SK-N-SH treated with all-trans-retinoic acid at 6 μM for 48 hours (cell line): Measurements from ENCODE around the gene PHACTR2.

Experiments used
- BACH2 ChIP-seq: fragments of 250-450 bp; sonication (Bioruptor Pico); IDR thresholded peaks from 2 replicates; pipeline ENCODE4 v1.9.0; 2021; ENCODE audit warnings: mild to moderate bottlenecking, borderline replicate concordance
- CREB5 ChIP-seq: fragments of 250-450 bp; sonication (Bioruptor Pico); IDR thresholded peaks from 2 replicates; pipeline ENCODE4 v1.5.1; 2020; ENCODE audit warnings: low read depth, mild to moderate bottlenecking, moderate library complexity
- ESRRG ChIP-seq: fragments of 250-450 bp; sonication (Bioruptor Pico); IDR thresholded peaks from 2 replicates; pipeline ENCODE4 v1.6.1; 2021; ENCODE audit warnings: mild to moderate bottlenecking
- GLIS3 ChIP-seq: fragments of 250-450 bp; sonication (Bioruptor Pico); IDR thresholded peaks from 2 replicates; pipeline ENCODE4 v1.5.0; 2020; ENCODE audit warnings: mild to moderate bottlenecking, moderate library complexity
- ISL1 ChIP-seq: fragments of 250-450 bp; sonication (Bioruptor Pico); IDR thresholded peaks from 2 replicates; pipeline ENCODE4 v2.1.2; 2022; ENCODE audit warnings: mild to moderate bottlenecking, moderate library complexity
- PATZ1 ChIP-seq: fragments of 250-450 bp; sonication (Bioruptor Pico); IDR thresholded peaks from 2 replicates; pipeline ENCODE4 v1.8.0; 2020; ENCODE audit warnings: mild to moderate bottlenecking, moderate library complexity, borderline replicate concordance
- POU6F1 ChIP-seq: fragments of 250-450 bp; sonication (Bioruptor Pico); IDR thresholded peaks from 2 replicates; pipeline ENCODE4 v1.8.0; 2021; ENCODE audit warnings: low read depth, mild to moderate bottlenecking, moderate library complexity, borderline replicate concordance
- PPARA ChIP-seq: fragments of 250-450 bp; sonication (Bioruptor Pico); IDR thresholded peaks from 2 replicates; pipeline ENCODE4 v1.5.0; 2020; ENCODE audit warnings: mild to moderate bottlenecking, borderline replicate concordance
- SNAI2 ChIP-seq: fragments of 250-450 bp; sonication (Bioruptor Pico); IDR thresholded peaks from 2 replicates; pipeline ENCODE4 v1.5.0; 2020; ENCODE audit warnings: mild to moderate bottlenecking, moderate library complexity
- TCF4 ChIP-seq: fragments of 250-450 bp; sonication (Bioruptor Pico); IDR thresholded peaks from 2 replicates; pipeline ENCODE4 v1.8.0; 2021; ENCODE audit warnings: mild to moderate bottlenecking, moderate library complexity, borderline replicate concordance
- ZC3H10 ChIP-seq: fragments of 250-450 bp; sonication (Bioruptor Pico); IDR thresholded peaks from 2 replicates; pipeline ENCODE4 v1.5.1; 2021; ENCODE audit warnings: mild to moderate bottlenecking, moderate library complexity
- ZFP3 ChIP-seq: fragments of 250-450 bp; sonication (Bioruptor Pico); IDR thresholded peaks from 2 replicates; pipeline ENCODE4 v1.5.0; 2020; ENCODE audit warnings: mild to moderate bottlenecking, moderate library complexity
- ZFP30 ChIP-seq: fragments of 450-650 bp; formaldehyde crosslinking; IDR thresholded peaks from 2 replicates; pipeline ENCODE4 v1.5.0; 2022; ENCODE audit warnings: mild to moderate bottlenecking, moderate library complexity
- ZNF70 ChIP-seq: fragments of 450-650 bp; formaldehyde crosslinking; IDR thresholded peaks from 2 replicates; pipeline ENCODE4 v1.5.0; 2020; ENCODE audit warnings: mild to moderate bottlenecking, moderate library complexity

GRCh38 chr6:143687591-143687990, 9.8 kb downstream of the PHACTR2 start:
- no peak for TF ChIP-seq ZFP3
- no peak for TF ChIP-seq TCF4 (CRISPR knock-in tag)
- no peak for TF ChIP-seq ISL1 (CRISPR knock-in tag)
- no peak for TF ChIP-seq BACH2 (CRISPR knock-in tag)
- no peak for TF ChIP-seq PATZ1
- TF ChIP-seq GLIS3 (CRISPR knock-in tag): no peak
- no peak for TF ChIP-seq SNAI2 (CRISPR knock-in tag)
- no peak for TF ChIP-seq ZFP30
- no peak for TF ChIP-seq ZNF70 (CRISPR knock-in tag)
- TF ChIP-seq CREB5: no peak
- no peak for TF ChIP-seq ZC3H10
- no peak for TF ChIP-seq POU6F1 (CRISPR knock-in tag)
- no peak for TF ChIP-seq ESRRG
- no peak for TF ChIP-seq PPARA (CRISPR knock-in tag)
